ENCODE results near the gene EFHB.

DNA sequence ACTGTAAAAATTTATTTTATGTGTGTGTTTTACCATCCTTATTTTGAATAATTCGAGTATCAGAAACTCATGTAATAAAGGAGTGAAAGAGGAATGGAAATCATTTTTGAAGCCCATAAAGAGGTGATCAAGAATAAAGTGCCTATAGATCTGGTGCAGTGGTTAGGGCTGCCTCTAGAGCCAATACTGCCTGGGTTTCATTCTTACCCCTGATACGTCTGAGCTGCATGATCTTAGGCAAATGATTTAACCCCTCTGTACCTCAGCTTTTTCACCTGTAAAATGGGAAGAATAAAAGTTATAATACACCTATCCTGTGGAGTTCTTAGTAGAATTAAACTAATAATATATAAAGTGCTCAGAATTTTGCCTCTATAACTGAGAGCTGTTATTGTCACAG, 30.4 kb downstream of the EFHB start:
- TF ChIP-seq, protein P1, sequence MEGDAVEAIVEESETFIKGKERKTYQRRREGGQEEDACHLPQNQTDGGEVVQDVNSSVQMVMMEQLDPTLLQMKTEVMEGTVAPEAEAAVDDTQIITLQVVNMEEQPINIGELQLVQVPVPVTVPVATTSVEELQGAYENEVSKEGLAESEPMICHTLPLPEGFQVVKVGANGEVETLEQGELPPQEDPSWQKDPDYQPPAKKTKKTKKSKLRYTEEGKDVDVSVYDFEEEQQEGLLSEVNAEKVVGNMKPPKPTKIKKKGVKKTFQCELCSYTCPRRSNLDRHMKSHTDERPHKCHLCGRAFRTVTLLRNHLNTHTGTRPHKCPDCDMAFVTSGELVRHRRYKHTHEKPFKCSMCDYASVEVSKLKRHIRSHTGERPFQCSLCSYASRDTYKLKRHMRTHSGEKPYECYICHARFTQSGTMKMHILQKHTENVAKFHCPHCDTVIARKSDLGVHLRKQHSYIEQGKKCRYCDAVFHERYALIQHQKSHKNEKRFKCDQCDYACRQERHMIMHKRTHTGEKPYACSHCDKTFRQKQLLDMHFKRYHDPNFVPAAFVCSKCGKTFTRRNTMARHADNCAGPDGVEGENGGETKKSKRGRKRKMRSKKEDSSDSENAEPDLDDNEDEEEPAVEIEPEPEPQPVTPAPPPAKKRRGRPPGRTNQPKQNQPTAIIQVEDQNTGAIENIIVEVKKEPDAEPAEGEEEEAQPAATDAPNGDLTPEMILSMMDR (conservative IDR thresholded peaks at IDR 0.05 in 1 of 2, IDR thresholded peaks at IDR 0.05 in 1 of 2; ENCODE audit: extremely low read depth in 1 of 2, insufficient read depth in 1 of 2, low read depth in 1 of 2, low read length in 2 of 2), result no peak
- no peak for TF ChIP-seq EZH2 (IDR thresholded peaks at IDR 0.05; ENCODE audit: borderline replicate concordance, low read length)

Data from mammary epithelial cell (primary cell).